NCI-H2227 (cell line): Measurements from ENCODE around the gene POLR3A.
A peak's percentile ranks its signal among the peaks of the same experiment; 100 is the strongest.

Experiments
- DNase-seq: peaks from one replicate; lab custom pipeline; 2025; ENCODE audit not compliant: unreplicated experiment; lab: John Stamatoyannopoulos, UW

POLR3A gene

DNA sequence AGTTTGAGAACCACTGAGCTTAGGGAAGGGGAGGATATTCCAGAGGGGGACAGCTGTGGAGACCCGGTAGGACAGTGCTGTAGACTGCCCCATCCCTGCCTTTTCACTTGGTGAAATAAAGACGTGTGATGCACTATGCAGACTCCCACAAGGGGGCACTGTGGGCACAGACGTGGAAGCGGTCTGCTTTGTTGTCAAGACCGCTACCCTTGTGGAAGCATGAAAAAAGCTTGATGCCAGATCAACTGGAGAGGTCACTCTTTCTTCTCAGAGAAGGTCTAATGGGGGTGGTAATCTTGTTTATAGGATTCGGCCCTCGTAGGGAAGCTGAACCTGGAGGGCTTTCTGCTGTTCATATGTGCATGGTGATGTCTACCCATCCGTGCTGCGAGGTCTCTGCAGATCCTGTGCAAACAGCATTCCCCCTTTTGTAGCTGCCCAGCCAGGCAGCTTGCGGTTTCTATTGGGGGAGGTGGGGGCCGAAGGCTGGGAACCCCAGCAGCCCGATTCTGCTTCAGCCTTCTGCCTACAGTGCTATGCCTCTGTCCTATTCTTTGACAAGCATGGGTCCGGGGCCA is 18.1 kb upstream of the POLR3A start:
- peak; percentile 89 for DNase-seq

DNA sequence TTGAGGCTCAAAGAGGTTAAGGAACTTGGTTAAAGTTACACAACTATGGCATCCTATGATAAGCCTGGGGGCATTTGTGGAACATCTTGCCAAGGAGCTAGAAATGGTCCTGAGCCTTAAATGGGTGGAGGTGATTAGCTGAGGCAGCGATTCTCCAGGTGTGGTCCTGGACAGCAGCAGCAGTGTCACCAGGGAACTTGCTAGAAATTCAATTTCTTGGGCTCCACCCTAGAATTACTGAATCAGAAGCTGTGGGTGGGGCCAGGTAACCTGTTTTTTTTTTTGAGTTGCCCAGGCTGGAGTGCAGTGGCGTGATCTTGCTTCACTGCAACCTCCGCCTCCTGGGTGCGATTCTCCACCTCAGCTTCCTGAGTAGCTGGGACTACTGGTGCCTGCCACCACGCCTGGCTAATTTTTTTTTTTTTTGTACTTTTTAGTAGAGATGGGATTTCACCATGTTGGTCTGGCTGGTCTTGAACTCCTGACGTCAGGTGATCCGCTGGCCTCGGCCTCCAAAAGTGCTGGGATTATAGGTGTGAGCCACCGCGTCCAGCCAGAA is 17.5 kb upstream of the POLR3A start:
- DNase-seq = no peak

GRCh38 chr10:78045856-78046255 is 16.5 kb upstream of the POLR3A start:
- DNase-seq = no peak

- no peak for DNase-seq
These were observed 15.9 kb upstream of the POLR3A start for GRCh38 chr10:78045237-78045636.

DNA sequence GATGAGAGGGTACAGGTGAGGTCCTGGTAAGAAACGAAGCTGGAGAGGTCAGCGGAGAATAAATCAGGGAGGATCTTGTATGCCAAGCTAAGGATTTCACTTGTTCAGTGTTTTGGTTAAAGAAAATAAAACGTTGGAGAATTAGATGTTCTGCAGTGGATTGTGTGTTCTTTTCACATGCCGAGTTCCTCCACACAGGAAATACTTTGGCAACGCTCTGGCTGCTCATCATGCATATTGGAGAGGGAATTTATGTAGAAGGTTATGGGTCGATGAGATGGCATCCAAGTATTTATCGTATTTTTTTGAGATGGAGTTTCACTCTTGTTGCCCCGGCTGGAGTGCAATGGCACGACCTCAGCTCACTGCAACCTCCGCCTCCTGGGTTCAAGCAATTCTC is 15.4 kb upstream of the POLR3A start:
- no peak for DNase-seq

- no peak for DNase-seq
These were observed 14.9 kb upstream of the POLR3A start for GRCh38 chr10:78044179-78044578.

DNA sequence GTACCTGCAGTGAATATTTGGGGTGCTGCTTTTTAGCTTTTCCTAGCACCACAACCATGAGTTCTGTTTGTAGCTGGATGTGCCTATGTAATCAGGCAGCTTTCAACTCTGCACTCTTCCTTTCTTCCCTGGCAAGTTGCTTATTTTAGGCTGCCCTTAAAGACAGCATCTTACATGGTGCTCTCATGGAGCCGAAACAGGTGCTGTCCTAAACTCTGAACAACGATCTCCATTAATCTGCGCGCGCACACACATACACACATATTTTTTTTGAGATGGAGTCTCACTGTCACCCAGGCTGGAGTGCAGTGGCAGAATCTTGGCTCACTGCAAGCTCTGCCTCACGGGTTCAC is 13.4 kb upstream of the POLR3A start:
- DNase-seq = no peak

GRCh38 chr10:78042058-78042751 is 12.9 kb upstream of the POLR3A start:
- DNase-seq = no peak

DNA sequence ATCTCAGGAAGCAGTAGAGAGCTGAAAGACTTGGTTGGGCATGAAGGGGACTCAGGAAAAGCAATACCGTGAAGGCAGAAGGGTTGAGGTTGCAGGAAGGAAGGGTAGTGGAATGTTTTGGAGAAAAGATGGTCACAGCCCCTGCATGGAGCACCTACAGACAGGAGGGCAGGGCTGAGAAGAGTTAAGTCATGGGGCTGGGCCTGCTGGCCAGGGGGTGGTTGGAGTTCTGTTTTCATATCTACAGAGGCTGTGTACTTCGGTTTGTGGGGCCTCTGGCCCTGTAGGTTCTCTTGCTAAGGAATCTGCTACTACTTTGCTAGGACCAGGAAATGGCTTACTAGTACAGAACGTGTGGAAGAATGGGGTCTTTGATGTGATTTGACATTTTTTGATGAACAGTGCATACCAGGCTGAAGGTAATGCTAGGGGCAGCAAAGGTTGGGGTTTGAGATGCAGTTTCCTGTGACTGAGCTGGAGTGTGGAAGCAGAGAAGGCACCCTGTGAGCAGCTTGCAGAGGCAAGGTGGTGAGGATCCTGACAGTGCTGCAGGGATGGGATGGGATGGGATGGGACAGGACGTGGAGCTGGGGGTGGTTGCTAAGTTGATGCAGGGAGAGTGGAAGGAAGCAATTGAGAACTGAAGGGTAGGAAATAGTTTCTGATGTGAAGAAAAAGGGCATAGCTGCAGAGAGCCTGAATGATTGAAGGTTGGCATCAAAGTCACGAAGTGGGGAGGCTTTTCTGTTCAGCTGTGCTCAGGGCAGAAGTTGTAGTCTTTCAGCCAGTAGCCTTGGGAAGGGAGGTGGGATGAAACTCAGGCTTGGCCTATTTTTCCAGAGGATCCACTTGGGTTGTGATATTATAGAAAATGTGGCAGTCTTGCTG is 12.1 kb upstream of the POLR3A start:
- no peak for DNase-seq

- DNase-seq = no peak
These were observed 10.4 kb upstream of the POLR3A start for GRCh38 chr10:78039743-78040142.

DNA sequence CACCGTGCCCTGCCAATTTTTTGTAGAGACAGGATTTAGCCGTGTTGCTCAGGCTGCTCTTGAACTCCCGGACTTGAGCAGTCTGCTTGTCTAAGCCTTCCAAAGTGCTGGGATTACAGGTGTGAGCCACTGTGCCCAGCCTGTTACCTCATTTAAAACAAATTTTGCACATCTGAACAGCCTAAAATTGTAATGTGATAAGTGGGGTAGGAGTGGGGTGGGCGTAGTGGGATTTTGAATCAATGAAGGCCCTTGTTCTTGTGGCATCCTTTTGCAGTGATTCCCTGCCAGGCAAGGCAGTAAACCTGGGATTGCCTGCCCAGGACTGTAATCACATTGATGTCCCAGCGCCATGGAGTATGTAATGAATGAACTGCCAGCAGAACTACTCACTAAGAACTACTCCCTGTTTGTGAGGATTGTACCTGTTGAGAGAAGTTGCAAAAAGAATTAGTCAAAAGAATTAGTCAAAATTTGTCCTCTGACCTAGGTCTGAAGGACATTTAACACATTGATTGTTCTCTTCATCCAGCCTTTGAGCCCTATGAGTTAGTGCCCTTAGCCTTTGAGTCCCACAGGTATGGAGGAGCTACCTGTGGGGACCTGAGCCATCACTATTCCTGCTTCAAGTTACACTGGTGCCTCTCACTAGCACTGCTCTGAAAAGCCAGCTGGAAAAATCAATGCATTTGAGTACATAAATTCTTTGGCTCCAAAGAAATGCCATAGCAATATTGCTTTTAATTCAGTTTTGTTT is 9.7 kb upstream of the POLR3A start:
- no peak for DNase-seq

DNA sequence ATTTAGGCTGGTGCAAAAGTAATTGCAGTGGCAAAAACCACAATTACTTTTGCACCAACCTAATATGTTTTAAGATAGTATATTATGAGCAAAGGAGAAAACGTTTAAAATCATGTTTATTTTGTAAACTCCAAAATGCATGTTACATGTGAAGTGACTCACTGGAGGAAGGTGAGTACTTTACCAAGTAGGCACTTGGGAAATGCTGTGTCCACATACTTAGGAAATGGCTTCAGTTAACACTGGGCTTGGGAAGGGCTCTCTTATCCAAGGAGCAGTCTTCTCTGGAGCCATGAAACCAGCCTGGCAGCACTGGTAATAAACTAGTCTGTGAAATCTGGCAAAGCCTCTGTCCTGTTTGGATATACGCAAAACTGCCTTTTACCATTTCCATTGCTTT is 8.8 kb upstream of the POLR3A start:
- no peak for DNase-seq

- no peak for DNase-seq
These were observed 6.7 kb upstream of the POLR3A start for GRCh38 chr10:78035933-78036583.

DNA sequence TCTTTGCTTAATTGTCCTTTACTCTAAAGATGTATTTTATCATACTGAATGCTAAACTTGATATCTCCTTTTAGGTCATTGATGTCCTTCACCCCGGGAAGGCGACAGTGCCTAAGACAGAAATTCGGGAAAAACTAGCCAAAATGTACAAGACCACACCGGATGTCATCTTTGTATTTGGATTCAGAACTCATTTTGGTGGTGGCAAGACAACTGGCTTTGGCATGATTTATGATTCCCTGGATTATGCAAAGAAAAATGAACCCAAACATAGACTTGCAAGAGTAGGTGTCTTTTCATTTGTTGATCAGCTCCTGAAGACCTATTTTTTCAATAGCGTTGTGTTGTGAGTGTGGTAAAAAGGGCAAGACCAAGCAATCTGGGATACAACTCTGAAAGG is 6.1 kb upstream of the POLR3A start:
- DNase-seq = no peak

- DNase-seq = no peak
These were observed 5.7 kb upstream of the POLR3A start for GRCh38 chr10:78035025-78035424.

GRCh38 chr10:78033637-78034470 is 4.5 kb upstream of the POLR3A start, which contains the start of gene RPS24:
TSS of gene RPS24 (plus strand) at chr10:78033863. CDS start at chr10:78033902, 39 bp downstream.
- peak; percentile 94 for DNase-seq

DNA sequence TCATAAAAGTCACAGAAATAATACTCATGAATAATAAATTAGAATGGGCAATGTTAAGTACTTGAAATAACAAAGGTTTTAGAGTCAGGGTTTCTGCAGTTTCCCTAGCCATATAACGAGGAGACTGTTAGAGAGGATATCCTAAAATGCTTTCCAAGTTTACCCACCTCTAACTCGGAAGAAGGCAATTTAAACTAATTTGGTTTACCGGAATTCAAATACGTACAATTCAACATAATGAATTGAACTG is 4.0 kb upstream of the POLR3A start:
- no peak for DNase-seq

DNA sequence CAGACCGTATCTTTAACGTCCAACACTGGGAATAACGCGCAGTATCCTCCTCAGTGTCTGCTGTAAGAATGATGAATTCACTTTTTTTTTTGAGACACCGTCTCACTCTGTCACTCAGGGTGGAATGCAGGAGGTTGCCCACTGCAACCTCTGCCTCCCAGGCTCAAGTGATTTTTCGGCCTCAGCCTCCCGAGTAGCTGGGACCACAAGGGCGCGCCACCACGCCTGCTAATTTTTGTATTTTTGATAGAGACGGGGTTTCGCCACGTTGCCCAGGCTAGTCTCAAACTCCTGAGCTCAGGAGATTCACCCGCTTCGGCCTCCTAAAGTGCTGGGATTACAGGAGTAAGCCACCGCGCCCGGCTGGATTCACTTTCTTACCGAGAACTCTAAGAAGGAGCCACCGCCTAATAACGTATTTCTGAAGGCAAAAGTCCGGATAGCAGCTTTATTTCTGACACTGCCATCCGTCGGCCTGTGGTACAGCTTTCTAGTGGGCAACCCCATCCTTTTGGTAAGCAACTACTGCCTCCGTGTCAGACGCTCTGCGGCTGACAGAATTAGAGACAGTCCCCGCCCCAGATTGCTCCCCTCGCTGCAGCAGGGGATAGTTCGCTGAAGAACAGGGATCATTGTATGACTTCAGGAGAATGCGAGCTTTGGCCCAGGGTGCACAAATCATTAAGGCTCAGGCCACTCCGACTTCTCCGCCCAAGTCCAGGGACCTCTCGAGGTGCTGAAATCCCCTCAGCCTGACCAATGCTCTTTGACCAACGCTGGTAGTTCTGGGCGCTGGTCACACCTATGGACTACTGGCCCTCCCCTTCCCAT is 662 bp downstream of the POLR3A start:
- DNase-seq = peak; percentile 12
